Mucosa of stomach (tissue), 1 donor: ENCODE measurements around the gene MYH7.
"Not testable (repeated sequence)": the region's sequence is repeated elsewhere in the genome, so short reads cannot be mapped to it uniquely, and the experiment has no call there.

ENCODE experiments used
- H3K27me3 ChIP-seq: one replicate; pipeline ENCODE4 v1.7.0; 2013; ENCODE audit warnings: mild to moderate bottlenecking, low read length; ENCODE audit not compliant: control insufficient read depth, insufficient read depth
- H3K36me3 ChIP-seq: one replicate; pipeline ENCODE4 v1.7.0; 2013; ENCODE audit warnings: low read length; ENCODE audit not compliant: control insufficient read depth, insufficient read depth
- H3K4me1 ChIP-seq: one replicate; pipeline ENCODE4 v1.7.0; 2013; ENCODE audit warnings: mild to moderate bottlenecking, low read length; ENCODE audit not compliant: control insufficient read depth, insufficient read depth
- H3K4me3 ChIP-seq: one replicate; pipeline ENCODE4 v1.7.0; 2013; ENCODE audit warnings: low read length
- H3K9ac ChIP-seq: one replicate; pipeline ENCODE4 v1.7.0; 2013; ENCODE audit warnings: mild to moderate bottlenecking, low read length, moderate library complexity
- H3K9me3 ChIP-seq: one replicate; pipeline ENCODE4 v1.7.0; 2013; ENCODE audit warnings: mild to moderate bottlenecking, low read length, moderate library complexity; ENCODE audit not compliant: control insufficient read depth
- donor health status: Pancreatic carcinoma.

The MYH7 gene

GRCh38 chr14:23464700-23465099, 29.2 kb upstream of the MYH7 start:
- no peaks in the 10 kb centered on the region for H3K9me3 ChIP-seq
- no peaks in the 10 kb centered on the region for H3K36me3 ChIP-seq
- H3K4me3 ChIP-seq = no peak overlapping the region
- no peaks in the 10 kb centered on the region for H3K4me1 ChIP-seq
- H3K27me3 ChIP-seq = no peaks in the 10 kb centered on the region
- H3K9ac ChIP-seq = no peak overlapping the region

GRCh38 chr14:23460960-23461359, 25.5 kb upstream of the MYH7 start:
- Histone ChIP-seq H3K4me1 (peaks cover 9% of the 10 kb centered on the region), H3K36me3 (no peaks in the 10 kb centered on the region), H3K9ac (no peak overlapping the region), H3K9me3 (no peaks in the 10 kb centered on the region), H3K27me3 (no peaks in the 10 kb centered on the region), H3K4me3 (no peak overlapping the region)

GRCh38 chr14:23457587-23458445, 22.4 kb upstream of the MYH7 start:
- Histone ChIP-seq H3K4me3 (no peak overlapping the region), H3K36me3 (no peaks in the 10 kb centered on the region), H3K27me3 (no peaks in the 10 kb centered on the region), H3K9me3 (no peaks in the 10 kb centered on the region), H3K9ac (no peak overlapping the region), H3K4me1 (peaks cover 9% of the 10 kb centered on the region)

GRCh38 chr14:23456883-23457586, 21.6 kb upstream of the MYH7 start:
- H3K36me3 ChIP-seq, H3K9ac ChIP-seq, H3K27me3 ChIP-seq, H3K4me1 ChIP-seq, H3K9me3 ChIP-seq, H3K4me3 ChIP-seq: not testable (repeated sequence)

- peaks cover 9% of the 10 kb centered on the region for H3K4me1 ChIP-seq
- no peaks in the 10 kb centered on the region for H3K36me3 ChIP-seq
- H3K9me3 ChIP-seq = no peaks in the 10 kb centered on the region
- no peak overlapping the region for H3K4me3 ChIP-seq
- H3K9ac ChIP-seq = no peak overlapping the region
- no peaks in the 10 kb centered on the region for H3K27me3 ChIP-seq
Observed at GRCh38 chr14:23454445-23454856, 19.0 kb upstream of the MYH7 start.

GRCh38 chr14:23452237-23452636, 16.8 kb upstream of the MYH7 start:
- Histone ChIP-seq H3K36me3 (no peaks in the 10 kb centered on the region), H3K4me3 (no peak overlapping the region), H3K27me3 (no peaks in the 10 kb centered on the region), H3K4me1 (peaks cover 8% of the 10 kb centered on the region), H3K9me3 (no peaks in the 10 kb centered on the region), H3K9ac (no peak overlapping the region)

GRCh38 chr14:23450379-23450778, 14.9 kb upstream of the MYH7 start:
- Histone ChIP-seq H3K9me3 (no peaks in the 10 kb centered on the region), H3K9ac (no peak overlapping the region), H3K27me3 (no peaks in the 10 kb centered on the region), H3K4me1 (peaks cover 19% of the 10 kb centered on the region), H3K36me3 (no peaks in the 10 kb centered on the region), H3K4me3 (no peak overlapping the region)

GRCh38 chr14:23449314-23449713, 13.9 kb upstream of the MYH7 start:
- Histone ChIP-seq H3K36me3 (no peaks in the 10 kb centered on the region), H3K27me3 (no peaks in the 10 kb centered on the region), H3K4me3 (no peak overlapping the region), H3K9ac (no peak overlapping the region), H3K4me1 (peaks cover 19% of the 10 kb centered on the region), H3K9me3 (no peaks in the 10 kb centered on the region)

- Histone ChIP-seq H3K4me1 (peaks cover 19% of the 10 kb centered on the region), H3K27me3 (no peaks in the 10 kb centered on the region), H3K9ac (no peak overlapping the region), H3K9me3 (no peaks in the 10 kb centered on the region), H3K36me3 (no peaks in the 10 kb centered on the region), H3K4me3 (no peak overlapping the region)
Observed at GRCh38 chr14:23447361-23448350, 12.2 kb upstream of the MYH7 start.

- no peaks in the 10 kb centered on the region for H3K27me3 ChIP-seq
- no peak overlapping the region for H3K9ac ChIP-seq
- peaks cover 19% of the 10 kb centered on the region for H3K4me1 ChIP-seq
- H3K9me3 ChIP-seq = no peaks in the 10 kb centered on the region
- no peak overlapping the region for H3K4me3 ChIP-seq
- no peaks in the 10 kb centered on the region for H3K36me3 ChIP-seq
Observed at GRCh38 chr14:23446291-23446851, 10.9 kb upstream of the MYH7 start.

- Histone ChIP-seq H3K9ac (no peak overlapping the region), H3K4me1 (peaks cover 19% of the 10 kb centered on the region), H3K9me3 (no peaks in the 10 kb centered on the region), H3K36me3 (no peaks in the 10 kb centered on the region), H3K4me3 (no peak overlapping the region), H3K27me3 (no peaks in the 10 kb centered on the region)
Observed at GRCh38 chr14:23445773-23446172, 10.3 kb upstream of the MYH7 start.
